GM12864 (cell line): ENCODE data around the gene TECR.
"Not testable (repeated sequence)": the region's sequence is repeated elsewhere in the genome, so short reads cannot be mapped to it uniquely, and the experiment has no call there.

Source experiments
- DNase-seq: peaks from one replicate; pipeline ENCODE4 v3.0.0-alpha.2; 2011; ENCODE audit warnings: low read depth
- H3K4me3 ChIP-seq: 2 replicates; pipeline ENCODE4 v1.5.1; 2011; ENCODE audit warnings: mild to moderate bottlenecking, low read depth, low read length, control low read depth
- CTCF ChIP-seq: IDR thresholded peaks from 2 replicates; pipeline ENCODE4 v1.5.1; 2011; ENCODE audit warnings: low read depth, mild to moderate bottlenecking, moderate library complexity, low read length, control low read depth, inconsistent platforms; ENCODE audit errors: missing control alignments

TECR gene

GRCh38 chr19:14563590-14563926 is 34.2 kb downstream of the TECR start:
- no peak for DNase-seq
- H3K4me3 ChIP-seq = no peak overlapping the region
- no peak for TF ChIP-seq CTCF

- no peak for TF ChIP-seq CTCF
- H3K4me3 ChIP-seq = no peak overlapping the region
- no peak for DNase-seq
Measured at GRCh38 chr19:14563989-14564651, 34.7 kb downstream of the TECR start.

GRCh38 chr19:14564652-14565297 is 35.4 kb downstream of the TECR start:
- DNase-seq, H3K4me3 ChIP-seq: not testable (repeated sequence)

GRCh38 chr19:14565298-14565679 is 35.9 kb downstream of the TECR start:
- DNase-seq = no peak
- TF ChIP-seq CTCF = no peak
- no peak overlapping the region for H3K4me3 ChIP-seq

- H3K4me3 ChIP-seq = no peak overlapping the region
- no peak for DNase-seq
- no peak for TF ChIP-seq CTCF
Measured at GRCh38 chr19:14565765-14566711, 36.6 kb downstream of the TECR start.

- no peak overlapping the region for H3K4me3 ChIP-seq
- TF ChIP-seq CTCF = no peak
- DNase-seq = no peak
Measured at GRCh38 chr19:14566712-14567077, 37.3 kb downstream of the TECR start.

- no peak for TF ChIP-seq CTCF
- no peak for DNase-seq
- no peak overlapping the region for H3K4me3 ChIP-seq
Measured at GRCh38 chr19:14567079-14567478, 37.7 kb downstream of the TECR start.
